Choroid plexus epithelial cell (primary cell): Measurements from ENCODE around the gene NFATC1.

Experiments
- DNase-seq: peaks from one replicate; pipeline ENCODE4 v3.0.0-alpha.2; 2010; ENCODE audit warnings: low read depth
- H3K4me3 ChIP-seq: 2 replicates; pipeline ENCODE4 v1.5.1; 2011; ENCODE audit warnings: low read depth, mild to moderate bottlenecking, control low read depth, low read length, moderate library complexity
- TF ChIP-seq, protein P1 (sequence below): conservative IDR thresholded peaks from 2 replicates; pipeline ENCODE4 v1.5.1; 2011; ENCODE audit warnings: low read depth, mild to moderate bottlenecking, control low read depth, inconsistent platforms, low read length, moderate library complexity

The NFATC1 gene

DNA sequence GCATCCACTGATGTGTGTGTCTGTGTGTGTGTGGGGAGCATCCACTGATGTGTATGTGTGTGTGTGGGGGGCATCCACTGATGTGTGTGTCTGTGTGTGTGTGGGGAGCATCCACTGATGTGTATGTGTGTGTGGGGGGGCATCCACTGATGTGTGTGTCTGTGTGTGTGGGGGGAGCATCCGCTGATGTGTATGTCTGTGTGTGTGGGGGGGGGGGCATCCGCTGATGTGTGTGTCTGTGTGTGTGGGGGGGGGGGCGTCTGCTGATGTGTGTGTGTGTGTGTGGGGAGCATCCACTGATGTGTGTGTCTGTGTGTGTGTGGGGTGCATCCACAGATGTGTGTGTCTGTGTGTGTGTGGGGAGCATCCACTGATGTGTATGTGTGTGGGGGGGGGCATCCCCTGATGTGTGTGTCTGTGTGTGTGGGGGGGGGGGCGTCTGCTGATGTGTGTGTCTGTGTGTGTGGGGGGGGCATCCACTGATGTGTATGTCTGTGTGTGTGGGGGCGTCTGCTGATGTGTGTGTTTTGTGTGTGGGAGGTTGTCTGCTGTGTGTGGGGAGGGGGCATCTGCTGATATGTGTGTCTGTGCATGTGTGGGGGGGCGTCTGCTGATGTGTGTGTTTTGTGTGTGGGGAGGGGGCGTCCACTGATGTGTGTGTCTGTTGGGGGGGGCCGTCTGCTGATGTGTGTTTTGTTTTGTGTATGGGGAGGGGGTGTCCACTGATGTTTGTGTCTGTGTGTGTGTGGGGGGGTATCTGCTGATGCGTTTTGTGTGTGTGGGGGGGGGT lies 125.9 kb downstream of the NFATC1 start:
- H3K4me3 ChIP-seq, result no peak overlapping the region
- TF ChIP-seq, protein P1, sequence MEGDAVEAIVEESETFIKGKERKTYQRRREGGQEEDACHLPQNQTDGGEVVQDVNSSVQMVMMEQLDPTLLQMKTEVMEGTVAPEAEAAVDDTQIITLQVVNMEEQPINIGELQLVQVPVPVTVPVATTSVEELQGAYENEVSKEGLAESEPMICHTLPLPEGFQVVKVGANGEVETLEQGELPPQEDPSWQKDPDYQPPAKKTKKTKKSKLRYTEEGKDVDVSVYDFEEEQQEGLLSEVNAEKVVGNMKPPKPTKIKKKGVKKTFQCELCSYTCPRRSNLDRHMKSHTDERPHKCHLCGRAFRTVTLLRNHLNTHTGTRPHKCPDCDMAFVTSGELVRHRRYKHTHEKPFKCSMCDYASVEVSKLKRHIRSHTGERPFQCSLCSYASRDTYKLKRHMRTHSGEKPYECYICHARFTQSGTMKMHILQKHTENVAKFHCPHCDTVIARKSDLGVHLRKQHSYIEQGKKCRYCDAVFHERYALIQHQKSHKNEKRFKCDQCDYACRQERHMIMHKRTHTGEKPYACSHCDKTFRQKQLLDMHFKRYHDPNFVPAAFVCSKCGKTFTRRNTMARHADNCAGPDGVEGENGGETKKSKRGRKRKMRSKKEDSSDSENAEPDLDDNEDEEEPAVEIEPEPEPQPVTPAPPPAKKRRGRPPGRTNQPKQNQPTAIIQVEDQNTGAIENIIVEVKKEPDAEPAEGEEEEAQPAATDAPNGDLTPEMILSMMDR, result no peak
- DNase-seq, result no peak

DNA sequence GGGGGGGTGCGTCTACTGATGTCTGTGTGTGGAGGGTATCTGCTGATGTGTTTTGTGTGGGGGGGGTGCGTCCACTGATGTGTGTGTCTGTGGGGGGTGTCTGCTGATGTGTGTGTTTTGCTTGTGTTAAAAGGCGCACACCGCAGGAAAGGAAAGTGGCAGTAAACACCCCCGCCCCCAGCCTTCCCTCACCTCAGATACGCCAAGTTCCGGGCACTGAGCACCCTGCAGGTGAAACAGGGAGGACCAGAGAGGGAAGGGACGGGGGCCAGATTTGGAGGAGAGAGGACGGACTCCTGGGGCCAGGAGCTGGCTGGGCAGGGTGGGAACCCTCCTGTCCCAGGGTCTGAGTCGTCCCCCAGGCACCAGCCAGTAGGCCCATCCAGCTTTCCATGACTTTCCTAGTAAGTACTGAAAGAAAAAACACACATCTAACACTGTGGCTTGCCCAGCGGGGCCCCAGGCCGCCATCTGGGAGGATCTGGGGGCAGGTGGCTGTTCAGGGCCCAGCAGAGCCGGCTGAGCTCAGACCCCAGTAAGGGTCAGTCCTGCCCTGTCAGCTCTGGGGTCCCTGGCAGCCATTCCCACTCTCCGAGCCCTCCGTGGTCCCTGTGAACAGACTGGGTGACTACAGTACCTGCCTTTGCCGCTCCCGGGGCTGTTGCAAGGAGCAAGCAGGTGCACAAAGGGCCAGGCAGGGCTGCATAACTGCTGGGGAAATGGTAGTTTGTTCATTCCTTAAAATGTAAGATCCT lies 126.9 kb downstream of the NFATC1 start:
- no peak overlapping the region for H3K4me3 ChIP-seq
- TF ChIP-seq, protein P1, result no peak
- no peak for DNase-seq

DNA sequence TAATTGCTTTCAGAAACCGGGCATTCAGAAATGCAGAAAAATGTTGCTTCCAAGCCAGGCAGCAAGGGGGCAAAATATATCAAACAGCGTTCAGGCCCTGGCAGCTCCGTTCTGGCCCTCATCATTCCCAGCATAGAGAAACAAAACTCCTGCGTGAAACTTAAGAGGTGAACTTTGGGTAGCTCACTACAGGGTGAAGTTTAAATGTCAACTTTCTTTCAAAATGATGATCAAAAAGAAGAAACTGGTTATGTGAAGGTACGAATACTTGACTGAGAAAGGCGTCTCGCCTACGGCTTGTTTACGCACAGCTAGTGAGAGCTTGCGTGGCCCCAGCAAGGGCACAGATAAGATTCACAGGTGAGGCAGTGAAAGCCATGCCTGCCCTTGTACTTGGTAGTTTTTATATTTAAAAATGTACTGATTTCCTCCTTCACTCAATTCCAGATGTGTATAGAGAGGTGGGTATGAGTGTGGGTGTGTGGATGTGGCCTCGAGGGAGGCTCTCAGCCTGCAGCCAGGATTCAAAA lies 127.5 kb downstream of the NFATC1 start:
- TF ChIP-seq, protein P1, result peak; percentile 16
- H3K4me3 ChIP-seq, result no peak overlapping the region
- no peak for DNase-seq

DNA sequence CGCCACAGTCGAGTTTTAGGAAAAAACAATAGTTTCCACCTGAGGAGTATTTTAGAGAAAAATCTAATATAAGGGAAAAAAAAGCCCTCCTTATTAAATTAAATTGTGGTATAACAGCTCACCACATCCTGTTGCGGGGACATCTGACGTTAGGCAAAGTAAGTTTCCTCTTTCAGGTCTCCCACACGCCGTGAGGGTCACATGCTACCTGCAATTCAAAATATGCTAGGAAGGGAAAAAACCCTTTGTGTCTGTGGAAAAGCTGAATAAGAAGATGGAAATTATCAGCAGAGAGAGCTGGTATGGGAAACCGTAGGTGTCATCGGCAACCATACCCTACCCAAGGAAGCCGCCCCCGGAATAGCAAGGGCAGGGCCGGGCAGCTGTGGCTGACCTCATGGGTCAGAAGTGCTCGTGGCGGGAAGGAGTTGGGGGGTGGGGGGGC lies 128.0 kb downstream of the NFATC1 start:
- TF ChIP-seq, protein P1, result no peak
- no peak overlapping the region for H3K4me3 ChIP-seq
- DNase-seq, result no peak

DNA sequence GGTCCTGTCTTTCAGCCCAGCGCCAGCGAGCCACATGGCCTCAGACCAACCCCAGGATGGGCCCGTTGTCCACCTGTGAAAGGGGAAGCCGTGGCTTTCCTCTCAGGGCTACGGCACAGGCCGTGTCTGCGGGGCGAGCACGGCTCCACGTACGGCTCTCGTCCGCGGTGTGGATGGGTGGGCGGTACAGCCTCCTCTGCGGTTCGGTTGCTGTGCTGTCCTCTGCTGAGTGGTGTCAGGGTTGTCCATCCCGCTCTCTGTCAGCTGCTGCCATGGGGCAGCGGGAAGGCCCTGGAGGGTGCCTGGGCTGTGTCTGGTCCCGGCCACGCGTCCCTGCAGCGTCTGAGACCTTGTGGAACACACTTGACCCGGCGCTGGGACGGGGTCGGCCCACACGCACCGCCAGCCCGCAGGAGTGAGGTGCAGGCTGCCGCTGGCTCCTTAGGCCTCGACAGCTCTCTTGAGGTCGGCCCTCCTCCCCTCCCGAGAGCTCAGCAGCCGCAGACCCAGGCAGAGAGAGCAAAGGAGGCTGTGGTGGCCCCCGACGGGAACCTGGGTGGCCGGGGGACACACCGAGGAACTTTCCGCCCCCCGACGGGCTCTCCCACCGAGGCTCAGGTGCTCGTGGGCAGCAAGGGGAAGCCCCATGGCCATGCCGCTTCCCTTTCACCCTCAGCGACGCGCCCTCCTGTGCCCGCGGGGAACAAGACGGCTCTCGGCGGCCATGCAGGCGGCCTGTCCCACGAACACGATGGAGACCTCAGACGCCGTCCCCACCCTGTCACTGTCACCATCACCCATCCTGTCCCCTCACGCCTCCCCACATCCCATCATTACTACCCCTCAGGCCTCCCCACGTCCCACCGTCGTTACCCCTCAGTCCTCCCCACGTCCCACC lies 128.7 kb downstream of the NFATC1 start:
- TF ChIP-seq, protein P1, result no peak
- no peak for DNase-seq
- no peak overlapping the region for H3K4me3 ChIP-seq
